Neuronal stem cell (in vitro differentiated cells): ENCODE data around the gene WNT8B.

Experiments
- DNase-seq: peaks from one replicate; pipeline ENCODE4 v3.0.0-alpha.2; 2013; ENCODE audit warnings: low spot score
- H2AFZ ChIP-seq: one replicate; pipeline ENCODE4 v1.6.1; 2013; ENCODE audit warnings: mild to moderate bottlenecking, low read length, inconsistent platforms
- H2AK5ac ChIP-seq: 2 replicates; pipeline ENCODE4 v1.6.1; 2013; ENCODE audit warnings: low read depth, mild to moderate bottlenecking, inconsistent platforms, low read length, moderate library complexity, mixed read lengths
- H2BK120ac ChIP-seq: 2 replicates; pipeline ENCODE4 v1.6.1; 2013; ENCODE audit warnings: low read depth, mild to moderate bottlenecking, inconsistent platforms, low read length, moderate library complexity, mixed read lengths
- H2BK12ac ChIP-seq: one replicate; pipeline ENCODE4 v1.6.1; 2013; ENCODE audit warnings: low read length, inconsistent platforms
- H2BK15ac ChIP-seq: 2 replicates; pipeline ENCODE4 v1.6.1; 2013; ENCODE audit warnings: mild to moderate bottlenecking, low read length, inconsistent platforms, mixed read lengths
- H2BK5ac ChIP-seq: one replicate; pipeline ENCODE4 v1.6.1; 2013; ENCODE audit warnings: inconsistent platforms, mild to moderate bottlenecking, low read length, moderate library complexity
- H3K14ac ChIP-seq: one replicate; pipeline ENCODE4 v1.6.1; 2013; ENCODE audit warnings: low read length, inconsistent platforms
- H3K18ac ChIP-seq: 2 replicates; pipeline ENCODE4 v1.6.1; 2013; ENCODE audit warnings: low read length, inconsistent platforms
- H3K23ac ChIP-seq: 2 replicates; pipeline ENCODE4 v1.6.1; 2013; ENCODE audit warnings: low read depth, mild to moderate bottlenecking, mixed read lengths, low read length, inconsistent platforms; ENCODE audit not compliant: poor library complexity
- H3K27ac ChIP-seq: replicated peaks from 3 replicates; pipeline ENCODE4 v1.5.1; 2013; ENCODE audit warnings: low read length, inconsistent platforms
- H3K27me3 ChIP-seq, 3 experiments: 2 replicates each; pipeline ENCODE4 v1.6.1; 2013; ENCODE audit warnings: low read length in 3 of 3, mild to moderate bottlenecking in 2 of 3, inconsistent platforms in 1 of 3, low read depth in 1 of 3, mixed read lengths in 1 of 3, moderate library complexity in 1 of 3; ENCODE audit not compliant: control insufficient read depth in 3 of 3, insufficient read depth in 3 of 3
- H3K36me3 ChIP-seq, 2 donors: replicated peaks in 1 of 2; 2 replicates each; pipeline ENCODE4 v1.6.1; 2013; ENCODE audit warnings: low read length in 2 of 2; ENCODE audit not compliant: control insufficient read depth in 2 of 2, insufficient read depth in 2 of 2
- H3K4ac ChIP-seq: 2 replicates; pipeline ENCODE4 v1.6.1; 2013; ENCODE audit warnings: inconsistent platforms, mild to moderate bottlenecking, low read length, moderate library complexity
- H3K4me1 ChIP-seq, 2 donors: 1 replicate in 1 of 2; 2 replicates in 1 of 2; pipeline ENCODE4 v1.6.1; 2013; ENCODE audit warnings: low read length in 2 of 2, low read depth in 1 of 2; ENCODE audit not compliant: control insufficient read depth in 2 of 2, insufficient read depth in 1 of 2
- H3K4me2 ChIP-seq: one replicate; pipeline ENCODE4 v1.6.1; 2013; ENCODE audit warnings: mild to moderate bottlenecking, low read length, inconsistent platforms; ENCODE audit not compliant: insufficient read depth, poor library complexity, severe bottlenecking
- H3K4me3 ChIP-seq, 2 donors: 2 replicates each; pipeline ENCODE4 v1.5.1; 2013; ENCODE audit warnings: low read length in 2 of 2, mild to moderate bottlenecking in 2 of 2, inconsistent platforms in 1 of 2, moderate library complexity in 1 of 2
- H3K79me1 ChIP-seq: one replicate; pipeline ENCODE4 v1.6.1; 2013; ENCODE audit warnings: low read depth, mild to moderate bottlenecking, inconsistent platforms, low read length, moderate library complexity
- H3K9ac ChIP-seq: one replicate; pipeline ENCODE4 v1.6.1; 2013; ENCODE audit warnings: mild to moderate bottlenecking, low read depth, low read length, inconsistent platforms; ENCODE audit not compliant: poor library complexity
- H3K9me3 ChIP-seq, 2 donors: replicated peaks in 1 of 2; 2 replicates each; pipeline versions ENCODE3 to v1.6.1; 2013; ENCODE audit warnings: low read length in 2 of 2, mild to moderate bottlenecking in 2 of 2, inconsistent platforms in 1 of 2, low read depth in 1 of 2, mixed read lengths in 1 of 2, moderate library complexity in 1 of 2; ENCODE audit not compliant: control insufficient read depth in 2 of 2, insufficient read depth in 1 of 2
- H4K8ac ChIP-seq: one replicate; pipeline ENCODE4 v1.6.1; 2013; ENCODE audit warnings: low read depth, mild to moderate bottlenecking, inconsistent platforms, low read length, moderate library complexity
- H4K91ac ChIP-seq: one replicate; pipeline ENCODE4 v1.6.1; 2013; ENCODE audit warnings: low read length, low read depth, mild to moderate bottlenecking, inconsistent platforms; ENCODE audit not compliant: poor library complexity
- WGBS, 2 donors: extraction: QIAGEN DNeasy Blood & Tissue Kit; methylation state at CpG; one replicate each; pipeline ENCODE4 v1.1.7; 2013; ENCODE audit warnings: missing lambda C conversion rate in 2 of 2, mixed read lengths in 1 of 2; ENCODE audit not compliant: insufficient read length in 2 of 2, insufficient replicate concordance in 1 of 2; ENCODE audit errors: extremely low coverage in 2 of 2; 5-methylcytosine and 5-hydroxymethylcytosine counted together

WNT8B gene

DNA sequence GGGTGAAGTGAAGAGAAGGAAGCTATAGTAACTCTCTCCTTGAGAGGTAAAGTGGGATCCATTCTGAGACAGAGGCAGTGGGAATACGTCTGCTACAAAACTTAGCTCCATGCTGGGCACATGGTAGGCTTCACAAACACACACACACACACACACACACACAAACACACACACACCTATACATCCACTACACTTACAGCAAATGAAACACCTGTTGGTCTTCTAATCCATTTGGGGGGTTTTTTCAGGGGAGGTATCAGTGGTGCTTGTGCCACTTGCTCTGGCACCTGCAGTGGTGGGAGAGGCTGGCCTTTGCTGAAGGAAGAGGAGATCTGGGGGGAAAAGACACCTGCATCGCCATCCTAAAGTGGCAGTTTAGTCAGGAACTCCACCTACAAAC lies 42.4 kb downstream of the WNT8B start:
- H3K27ac ChIP-seq = no peak overlapping the region

DNA sequence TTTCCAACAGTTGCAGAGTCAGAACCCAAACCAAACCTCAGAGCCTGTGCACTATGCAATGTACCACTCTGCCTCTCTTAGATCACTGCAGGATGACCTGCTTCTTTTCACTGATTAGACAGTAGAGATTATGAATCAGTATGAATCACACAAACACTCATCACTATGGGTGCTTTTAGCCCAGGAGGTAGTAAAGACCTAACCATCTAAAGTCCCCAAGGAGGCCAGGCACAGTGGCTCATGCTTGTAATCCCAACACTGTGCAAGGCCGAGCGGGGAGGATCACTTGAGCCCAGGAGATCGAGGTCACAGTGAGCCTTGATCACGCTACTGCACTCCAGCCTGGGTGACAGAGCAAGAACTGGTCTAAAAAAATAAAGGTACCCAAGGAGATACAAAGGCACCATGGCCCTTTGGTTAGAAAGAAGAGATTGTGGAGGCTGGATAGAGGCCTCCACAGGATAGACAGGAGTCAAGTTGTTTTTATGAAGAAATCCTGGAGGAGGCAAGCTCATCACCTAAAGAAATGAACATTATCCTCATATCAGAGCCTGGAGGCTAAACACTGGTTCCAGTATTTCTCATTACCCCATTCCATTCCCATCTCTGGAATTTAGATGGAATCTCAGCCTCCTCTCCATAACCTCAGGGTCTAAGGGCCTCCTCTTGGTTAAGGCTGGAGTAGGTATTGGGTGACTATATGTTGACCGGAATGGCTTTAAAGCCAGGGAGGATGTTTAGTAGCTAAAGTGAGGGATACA lies 44.0 kb downstream of the WNT8B start:
- H4K8ac ChIP-seq = no peak overlapping the region
- peaks cover 7 to 32% of the 10 kb centered on the region in 2 donors for H3K36me3 ChIP-seq
- no CpG with 5 or more reads among the region's 5 CpGs for WGBS, 2 donors
- no peak overlapping the region for H3K18ac ChIP-seq
- no peak overlapping the region for H3K14ac ChIP-seq
- H3K27ac ChIP-seq = no peak overlapping the region
- peaks cover 8 to 22% of the 10 kb centered on the region in 2 donors for H3K4me1 ChIP-seq
- H3K4me2 ChIP-seq = no peak overlapping the region
- H2AFZ ChIP-seq = no peak overlapping the region
- no peak overlapping the region for H3K4ac ChIP-seq
- no peak overlapping the region for H2BK15ac ChIP-seq
- no peak overlapping the region for H2BK5ac ChIP-seq
- no peak overlapping the region for H2AK5ac ChIP-seq
- H2BK12ac ChIP-seq = no peak overlapping the region
- H3K23ac ChIP-seq = no peak overlapping the region
- no peak overlapping the region for H3K4me3 ChIP-seq
- no peaks in the 10 kb centered on the region for H3K79me1 ChIP-seq
- H3K27me3 ChIP-seq = peaks cover 0 to 5% (median 0%) of the 10 kb centered on the region in 3 experiments
- H2BK120ac ChIP-seq = no peak overlapping the region
- no peaks in the 10 kb centered on the region for H3K9me3 ChIP-seq
- no peak overlapping the region for H4K91ac ChIP-seq
- DNase-seq = no peak
- no peak overlapping the region for H3K9ac ChIP-seq

More for the DNA sequence above, 42.4 kb downstream of the WNT8B start:
- no CpG with 5 or more reads among the region's 2 CpGs for WGBS, 2 donors
- H3K9ac ChIP-seq = no peak overlapping the region
- H3K4me3 ChIP-seq = no peak overlapping the region
- no peak overlapping the region for H2BK5ac ChIP-seq
- H3K36me3 ChIP-seq = peaks cover 5 to 44% of the 10 kb centered on the region in 2 donors
- H3K18ac ChIP-seq = no peak overlapping the region
- H3K9me3 ChIP-seq = no peaks in the 10 kb centered on the region
- H4K91ac ChIP-seq = no peak overlapping the region
- H3K27me3 ChIP-seq = peaks cover 0 to 5% (median 0%) of the 10 kb centered on the region in 3 experiments
- no peak overlapping the region for H2BK120ac ChIP-seq
- H2BK15ac ChIP-seq = no peak overlapping the region
- no peak overlapping the region for H2BK12ac ChIP-seq
- DNase-seq = no peak
- no peaks in the 10 kb centered on the region for H3K79me1 ChIP-seq
- H3K4me2 ChIP-seq = no peak overlapping the region
- no peak overlapping the region for H3K4ac ChIP-seq
- H3K14ac ChIP-seq = no peak overlapping the region
- H2AFZ ChIP-seq = no peak overlapping the region
- H4K8ac ChIP-seq = no peak overlapping the region
- H3K4me1 ChIP-seq = peaks cover 9 to 22% of the 10 kb centered on the region in 2 donors
- no peak overlapping the region for H3K23ac ChIP-seq
- H2AK5ac ChIP-seq = no peak overlapping the region

DNA sequence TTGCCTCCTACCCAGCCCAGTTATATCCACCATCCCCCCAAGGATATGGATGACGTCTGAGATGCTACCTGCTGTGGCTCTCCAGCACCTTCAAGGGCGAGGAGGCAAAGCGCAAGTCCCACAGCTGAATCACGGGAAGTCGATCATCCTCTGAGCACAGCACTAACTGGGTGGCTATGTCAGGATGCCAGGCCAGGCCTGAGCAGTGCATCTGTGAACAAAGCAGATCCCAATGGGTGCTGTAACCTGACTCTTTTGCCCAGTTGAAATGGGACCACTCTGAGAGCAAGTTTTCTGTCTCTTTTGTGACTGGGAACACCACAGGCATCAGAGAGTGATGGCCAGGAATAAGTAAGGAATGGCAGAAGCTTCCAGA lies 44.5 kb downstream of the WNT8B start:
- H2AK5ac ChIP-seq = no peak overlapping the region
- H3K9me3 ChIP-seq = no peaks in the 10 kb centered on the region
- H4K91ac ChIP-seq = no peak overlapping the region
- no peak overlapping the region for H2BK5ac ChIP-seq
- H3K27me3 ChIP-seq = peaks cover 0 to 2% (median 0%) of the 10 kb centered on the region in 3 experiments
- H2BK15ac ChIP-seq = no peak overlapping the region
- no CpG with 5 or more reads among the region's 5 CpGs for WGBS, 2 donors
- no peak overlapping the region for H3K4me2 ChIP-seq
- H2AFZ ChIP-seq = no peak overlapping the region
- no peak overlapping the region for H4K8ac ChIP-seq
- no peak overlapping the region for H2BK12ac ChIP-seq
- no peak overlapping the region for H3K18ac ChIP-seq
- no peak overlapping the region for H2BK120ac ChIP-seq
- DNase-seq = no peak
- H3K23ac ChIP-seq = no peak overlapping the region
- H3K14ac ChIP-seq = no peak overlapping the region
- peaks cover 6 to 28% of the 10 kb centered on the region in 2 donors for H3K36me3 ChIP-seq
- H3K4ac ChIP-seq = no peak overlapping the region
- peaks cover 3 to 22% of the 10 kb centered on the region in 2 donors for H3K4me1 ChIP-seq
- H3K79me1 ChIP-seq = no peaks in the 10 kb centered on the region
- H3K4me3 ChIP-seq = no peak overlapping the region
- H3K27ac ChIP-seq = no peak overlapping the region
- H3K9ac ChIP-seq = no peak overlapping the region

DNA sequence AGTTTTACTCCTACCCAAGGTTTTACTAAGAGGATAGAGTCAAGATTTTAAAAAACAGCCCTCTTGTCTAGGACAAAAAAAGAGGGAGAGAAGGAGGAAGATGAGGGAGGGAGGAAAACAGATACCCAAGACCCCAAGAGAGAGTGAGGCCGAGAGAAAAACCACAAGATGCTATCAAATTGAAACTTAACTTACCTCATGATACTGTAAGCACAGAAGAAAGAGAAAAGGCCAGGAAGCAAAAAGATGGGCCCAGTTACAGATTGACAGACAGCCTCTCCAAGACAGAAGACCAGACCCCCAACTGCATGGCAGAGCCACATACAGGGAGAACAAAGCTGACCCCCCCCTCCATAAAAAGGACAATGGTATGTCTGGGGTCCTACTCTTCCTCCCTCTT lies 45.5 kb downstream of the WNT8B start:
- Histone ChIP-seq H3K4me3 (no peak overlapping the region), H2AK5ac (no peak overlapping the region), H2BK12ac (no peak overlapping the region), H3K14ac (no peak overlapping the region), H3K36me3 (peaks cover 6 to 28% of the 10 kb centered on the region in 2 donors), H4K8ac (no peak overlapping the region), H3K23ac (no peak overlapping the region), H3K18ac (no peak overlapping the region), H3K79me1 (no peaks in the 10 kb centered on the region), H2BK15ac (no peak overlapping the region), H2AFZ (peak overlapping the region; percentile 3), H3K27me3 (peaks cover 0 to 2% (median 0%) of the 10 kb centered on the region in 3 experiments), H4K91ac (no peak overlapping the region), H3K4ac (no peak overlapping the region), H3K9me3 (no peaks in the 10 kb centered on the region), H2BK5ac (no peak overlapping the region), H3K27ac (no peak overlapping the region), H3K9ac (no peak overlapping the region), H3K4me1 (peaks cover 1 to 18% of the 10 kb centered on the region in 2 donors), H2BK120ac (no peak overlapping the region), H3K4me2 (no peak overlapping the region)
- no peak for DNase-seq
- no CpG with 5 or more reads among the region's 1 CpG for WGBS, 2 donors
